NCI-H226 (cell line): ENCODE measurements around the gene ASB16.
"Not testable (repeated sequence)": the region's sequence is repeated elsewhere in the genome, so short reads cannot be mapped to it uniquely, and the experiment has no call there.

Experiments
- DNase-seq: peaks from one replicate; pipeline ENCODE4 v3.0.0-alpha.2; 2015

ASB16 gene

GRCh38 chr17:44147812-44148211 lies 22.7 kb upstream of the ASB16 start:
- no peak for DNase-seq

- not testable (repeated sequence) for DNase-seq
These were observed 21.4 kb upstream of the ASB16 start for GRCh38 chr17:44149066-44149465.

GRCh38 chr17:44149750-44150329 lies 20.7 kb upstream of the ASB16 start:
- DNase-seq: no peak

- DNase-seq: no peak
These were observed 17.6 kb upstream of the ASB16 start for GRCh38 chr17:44152875-44153274.

- no peak for DNase-seq
These were observed 15.0 kb upstream of the ASB16 start for GRCh38 chr17:44155488-44155887.

GRCh38 chr17:44159519-44160210 lies 10.8 kb upstream of the ASB16 start:
- peak; percentile 20 for DNase-seq

GRCh38 chr17:44164476-44164875 lies 6.0 kb upstream of the ASB16 start:
- no peak for DNase-seq

- no peak for DNase-seq
These were observed 3.2 kb upstream of the ASB16 start for GRCh38 chr17:44167181-44167861.

- no peak for DNase-seq
These were observed 387 bp upstream of the ASB16 start for GRCh38 chr17:44170135-44170498.

- no peak for DNase-seq
These were observed 1.5 kb downstream of the ASB16 start for GRCh38 chr17:44171931-44172455.

- no peak for DNase-seq
These were observed 3.9 kb downstream of the ASB16 start for GRCh38 chr17:44174427-44174826.

GRCh38 chr17:44176257-44176656 lies 5.8 kb downstream of the ASB16 start:
- DNase-seq: no peak

GRCh38 chr17:44176671-44177501 lies 6.4 kb downstream of the ASB16 start:
- DNase-seq: no peak

- DNase-seq: no peak
These were observed 7.1 kb downstream of the ASB16 start for GRCh38 chr17:44177640-44178039.

GRCh38 chr17:44178133-44178532 lies 7.6 kb downstream of the ASB16 start:
- no peak for DNase-seq

GRCh38 chr17:44183024-44183423 lies 12.5 kb downstream of the ASB16 start:
- DNase-seq: no peak

GRCh38 chr17:44184212-44184810 lies 13.8 kb downstream of the ASB16 start:
- DNase-seq: no peak

GRCh38 chr17:44186307-44187130 lies 16.0 kb downstream of the ASB16 start, which contains the start of gene TMUB2:
TSS of gene TMUB2 (plus strand) at chr17:44186972. CDS start at chr17:44187709, 737 bp downstream.
- DNase-seq: peak; percentile 94

GRCh38 chr17:44187131-44187899 lies 16.8 kb downstream of the ASB16 start:
- DNase-seq: peak; percentile 26

- DNase-seq: no peak
These were observed 18.3 kb downstream of the ASB16 start for GRCh38 chr17:44188576-44189403.
